HepG2 (cell line): ENCODE data around the gene NEDD8. TPM values are rescaled to one million over a fixed set of nuclear protein-coding genes. Genes with fewer than 3 reads are reported as not detected.
A peak's percentile ranks its signal among the peaks of the same experiment; 100 is the strongest.

ENCODE experiments used
- CHD4 ChIP-seq: fragments of 200-600 bp; sonication (generic); IDR thresholded peaks from 2 replicates; pipeline ENCODE4 v1.7.0; 2017; ENCODE audit warnings: mild to moderate bottlenecking, low read length, borderline replicate concordance
- FOXO1 ChIP-seq: sonication (generic); formaldehyde crosslinking; IDR thresholded peaks from 2 replicates; pipeline ENCODE4 v1.4.0; 2020; ENCODE audit warnings: missing genetic modification reagents
- FOXO4 ChIP-seq: sonication (generic); formaldehyde crosslinking; conservative IDR thresholded peaks from 2 replicates; pipeline ENCODE4 v1.8.1; 2023; ENCODE audit warnings: missing genetic modification reagents
- GZF1 ChIP-seq: sonication (generic); formaldehyde crosslinking; IDR thresholded peaks from 2 replicates; pipeline ENCODE4 v1.5.1; 2020; ENCODE audit warnings: mild to moderate bottlenecking, missing genetic modification reagents
- NAIF1 ChIP-seq: sonication (generic); formaldehyde crosslinking; IDR thresholded peaks from 2 replicates; pipeline ENCODE4 v1.5.0; 2020; ENCODE audit warnings: mild to moderate bottlenecking, missing genetic modification reagents, borderline replicate concordance
- PREB ChIP-seq: sonication (generic); formaldehyde crosslinking; IDR thresholded peaks from 2 replicates; pipeline ENCODE4 v1.4.0; 2020; ENCODE audit warnings: missing genetic modification reagents
- RNF219 ChIP-seq: sonication (generic); formaldehyde crosslinking; IDR thresholded peaks from 2 replicates; pipeline ENCODE4 v1.5.0; 2020; ENCODE audit warnings: mild to moderate bottlenecking, missing genetic modification reagents
- SIX1 ChIP-seq: sonication (generic); formaldehyde crosslinking; IDR thresholded peaks from 2 replicates; pipeline ENCODE4 v1.4.0; 2020; ENCODE audit warnings: missing genetic modification reagents, borderline replicate concordance
- STAT6 ChIP-seq: sonication (generic); formaldehyde crosslinking; IDR thresholded peaks from 2 replicates; pipeline ENCODE4 v1.4.0; 2020; ENCODE audit warnings: missing genetic modification reagents, mild to moderate bottlenecking, borderline replicate concordance
- TCF7 ChIP-seq: sonication (generic); IDR thresholded peaks from 2 replicates; pipeline ENCODE4 v1.6.1; 2016; ENCODE audit warnings: antibody characterized with exemption, low read depth
- ZBTB49 ChIP-seq: sonication (generic); formaldehyde crosslinking; IDR thresholded peaks from 2 replicates; pipeline ENCODE4 v1.4.0; 2020; ENCODE audit warnings: missing genetic modification reagents, borderline replicate concordance
- ZBTB7B ChIP-seq: sonication (generic); formaldehyde crosslinking; IDR thresholded peaks from 2 replicates; pipeline ENCODE4 v1.4.0; 2020; ENCODE audit warnings: missing genetic modification reagents
- ZNF20 ChIP-seq: sonication (generic); formaldehyde crosslinking; IDR thresholded peaks from 2 replicates; pipeline ENCODE4 v1.4.0; 2020; ENCODE audit warnings: mild to moderate bottlenecking, moderate library complexity, missing genetic modification reagents
- ZNF225 ChIP-seq: sonication (generic); formaldehyde crosslinking; IDR thresholded peaks from 2 replicates; pipeline ENCODE4 v1.4.0; 2020; ENCODE audit warnings: mild to moderate bottlenecking, missing genetic modification reagents
- ZNF234 ChIP-seq: sonication (generic); formaldehyde crosslinking; conservative IDR thresholded peaks from 2 replicates; pipeline ENCODE4 v1.5.1; 2020; ENCODE audit warnings: mild to moderate bottlenecking, missing genetic modification reagents
- ZNF343 ChIP-seq: sonication (generic); formaldehyde crosslinking; IDR thresholded peaks from 2 replicates; pipeline ENCODE4 v1.4.0; 2020; ENCODE audit warnings: mild to moderate bottlenecking, missing genetic modification reagents
- ZNF431 ChIP-seq: sonication (generic); formaldehyde crosslinking; IDR thresholded peaks from 2 replicates; pipeline ENCODE4 v1.9.0; 2022; ENCODE audit warnings: missing genetic modification reagents, low read depth, mild to moderate bottlenecking, borderline replicate concordance
- ZNF557 ChIP-seq: sonication (generic); formaldehyde crosslinking; IDR thresholded peaks from 2 replicates; pipeline ENCODE4 v1.4.0; 2020; ENCODE audit warnings: missing genetic modification reagents
- polyA plus RNA-seq, 8 experiments: library from polyadenylated mRNA; depleted of rRNA in 3 of 8; stranded (reverse) in 7 of 8; unstranded in 1 of 8; fragments of >200 nt; fragmentation: Illumina TruSeq in 4 of 8; extraction: Trizol in 4 of 8; gene quantifications; 2 replicates each; pipeline versions ENCODE4 v1.2.1 to v1.2.3, GENCODE V29; 2011 to 2016; ENCODE audit warnings: low read depth in 4 of 8, missing spikeins in 1 of 8, mixed read lengths in 1 of 8; ENCODE audit not compliant: insufficient read depth in 1 of 8
- total RNA-seq, 5 experiments: library from RNA; depleted of rRNA; stranded (reverse); fragments of >200 nt; fragmentation: Illumina TruSeq; extraction: Trizol; gene quantifications; 2 replicates each; pipeline ENCODE4 v1.2.3, GENCODE V29; 2016; ENCODE audit warnings: low read depth in 1 of 5
- TF ChIP-seq, protein P1 (sequence below): sonication (generic); formaldehyde crosslinking; IDR thresholded peaks from 2 replicates; pipeline ENCODE4 v1.4.0; 2020; ENCODE audit warnings: mild to moderate bottlenecking, missing genetic modification reagents

The NEDD8 gene
- total and polyA plus RNA-seq, 2 of the 13 experiments (the other 11 are each of a cell fraction or from before 2014, with no cell fraction given): 535 to 713 TPM

DNA sequence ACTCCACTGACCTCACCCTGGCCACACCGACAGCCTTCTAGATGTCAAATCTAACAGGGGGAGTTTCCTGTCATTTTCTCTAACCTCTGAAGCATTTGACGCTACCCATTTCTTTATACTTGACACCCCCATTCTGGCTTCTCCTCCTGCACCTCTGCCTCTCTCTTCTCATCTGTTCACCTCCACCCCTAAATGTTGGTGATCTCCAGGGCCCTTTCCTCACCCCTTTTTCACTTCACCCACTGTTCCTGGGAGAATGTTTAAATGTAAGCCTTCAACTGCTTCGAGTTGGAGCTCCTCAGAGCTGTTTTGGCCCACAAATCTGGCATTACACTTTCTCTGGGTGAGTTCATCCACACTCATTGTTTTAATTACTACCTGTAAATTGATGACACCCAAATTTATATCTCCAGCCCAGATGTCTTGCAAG, 39.7 kb upstream of the NEDD8 start (continued):
- TF ChIP-seq ZNF343 (CRISPR knock-in tag): no peak
- no peak for TF ChIP-seq ZNF234 (CRISPR knock-in tag)
- peak; percentile 28; the same call in 1 of the 2 replicates for TF ChIP-seq GZF1
- TF ChIP-seq ZNF20 (CRISPR knock-in tag): peak; percentile 89
- TF ChIP-seq ZNF431 (CRISPR knock-in tag): no peak
- TF ChIP-seq PREB (CRISPR knock-in tag): no peak
- TF ChIP-seq FOXO1 (CRISPR knock-in tag): no peak
- TF ChIP-seq ZBTB7B (CRISPR knock-in tag): no peak
- TF ChIP-seq FOXO4 (CRISPR knock-in tag): peak; percentile 97; the same call in 1 of the 2 replicates
- no peak for TF ChIP-seq CHD4
- no peak for TF ChIP-seq ZNF225 (CRISPR knock-in tag)
- TF ChIP-seq NAIF1: 0 out of 2 replicates have a peak, but pooled peaks have one; percentile 7
- TF ChIP-seq, protein P1, sequence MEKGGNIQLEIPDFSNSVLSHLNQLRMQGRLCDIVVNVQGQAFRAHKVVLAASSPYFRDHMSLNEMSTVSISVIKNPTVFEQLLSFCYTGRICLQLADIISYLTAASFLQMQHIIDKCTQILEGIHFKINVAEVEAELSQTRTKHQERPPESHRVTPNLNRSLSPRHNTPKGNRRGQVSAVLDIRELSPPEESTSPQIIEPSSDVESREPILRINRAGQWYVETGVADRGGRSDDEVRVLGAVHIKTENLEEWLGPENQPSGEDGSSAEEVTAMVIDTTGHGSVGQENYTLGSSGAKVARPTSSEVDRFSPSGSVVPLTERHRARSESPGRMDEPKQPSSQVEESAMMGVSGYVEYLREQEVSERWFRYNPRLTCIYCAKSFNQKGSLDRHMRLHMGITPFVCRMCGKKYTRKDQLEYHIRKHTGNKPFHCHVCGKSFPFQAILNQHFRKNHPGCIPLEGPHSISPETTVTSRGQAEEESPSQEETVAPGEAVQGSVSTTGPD (CRISPR knock-in tag): 0 out of 2 replicates have a peak, but pooled peaks have one; percentile 67
- TF ChIP-seq RNF219 (CRISPR knock-in tag): 0 out of 2 replicates have a peak, but pooled peaks have one; percentile 69
- no peak for TF ChIP-seq ZBTB49 (CRISPR knock-in tag)
- TF ChIP-seq SIX1: no peak
- no peak for TF ChIP-seq TCF7
- peak; percentile 15; the same call in 1 of the 2 replicates for TF ChIP-seq STAT6 (CRISPR knock-in tag)
- TF ChIP-seq ZNF557 (CRISPR knock-in tag): 0 out of 2 replicates have a peak, but pooled peaks have one; percentile 13
